H9 (cell line): ENCODE data around the gene KAZALD1. TPM values are rescaled to one million over a fixed set of nuclear protein-coding genes. Genes with fewer than 3 reads are reported as not detected.

ENCODE experiments used
- DNase-seq: peaks from one replicate; pipeline ENCODE4 v3.0.0-alpha.2; 2017
- H2AFZ ChIP-seq: one replicate; pipeline ENCODE4 v1.6.1; 2013; ENCODE audit warnings: mild to moderate bottlenecking, low read length, control low read depth, moderate library complexity
- H2AK5ac ChIP-seq: 2 replicates; pipeline ENCODE4 v1.6.1; 2013; ENCODE audit warnings: low read length, control low read depth, mixed read lengths; ENCODE audit not compliant: insufficient read length
- H2BK120ac ChIP-seq: one replicate; pipeline ENCODE4 v1.6.1; 2013; ENCODE audit warnings: low read depth, mild to moderate bottlenecking, low read length, control low read depth, inconsistent platforms; ENCODE audit not compliant: poor library complexity, severe bottlenecking
- H2BK12ac ChIP-seq: 2 replicates; pipeline ENCODE4 v1.6.1; 2013; ENCODE audit warnings: low read length, control low read depth, mixed read lengths, low read depth; ENCODE audit not compliant: insufficient read length
- H2BK15ac ChIP-seq: 2 replicates; pipeline ENCODE4 v1.6.1; 2013; ENCODE audit warnings: low read depth, low read length, control low read depth
- H2BK20ac ChIP-seq: one replicate; pipeline ENCODE4 v1.6.1; 2013; ENCODE audit warnings: low read depth, mild to moderate bottlenecking, low read length, control low read depth, inconsistent platforms; ENCODE audit not compliant: poor library complexity, severe bottlenecking
- H2BK5ac ChIP-seq: 2 replicates; pipeline ENCODE4 v1.6.1; 2013; ENCODE audit warnings: low read length, control low read depth, mixed read lengths; ENCODE audit not compliant: insufficient read length
- H3K14ac ChIP-seq: 2 replicates; pipeline ENCODE4 v1.6.1; 2013; ENCODE audit warnings: low read length, control low read depth; ENCODE audit not compliant: insufficient read depth
- H3K18ac ChIP-seq: 2 replicates; pipeline ENCODE4 v1.6.1; 2013; ENCODE audit warnings: low read depth, mild to moderate bottlenecking, mixed read lengths, low read length, control low read depth; ENCODE audit not compliant: insufficient read length
- H3K23ac ChIP-seq: 2 replicates; pipeline ENCODE4 v1.6.1; 2013; ENCODE audit warnings: low read length, control low read depth, mixed read lengths, low read depth; ENCODE audit not compliant: insufficient read length
- H3K23me2 ChIP-seq: 2 replicates; pipeline ENCODE4 v1.6.1; 2013; ENCODE audit warnings: low read depth, mild to moderate bottlenecking, mixed read lengths, low read length, control low read depth; ENCODE audit not compliant: insufficient read length, poor library complexity, severe bottlenecking
- H3K27ac ChIP-seq: 2 replicates; pipeline ENCODE4 v1.5.1; 2013; ENCODE audit warnings: low read length, control low read depth, mixed read lengths, low read depth; ENCODE audit not compliant: insufficient read length
- H3K27me3 ChIP-seq: 2 replicates; pipeline ENCODE4 v1.6.1; 2013; ENCODE audit warnings: low read length, control low read depth, inconsistent platforms; ENCODE audit not compliant: insufficient read depth
- H3K4ac ChIP-seq: 2 replicates; pipeline ENCODE4 v1.6.1; 2013; ENCODE audit warnings: low read depth, mild to moderate bottlenecking, control low read depth, inconsistent platforms, low read length, moderate library complexity
- H3K4me1 ChIP-seq: 2 replicates; pipeline ENCODE4 v1.6.1; 2013; ENCODE audit warnings: low read length, control low read depth, inconsistent platforms; ENCODE audit not compliant: insufficient read depth
- H3K4me2 ChIP-seq: 2 replicates; pipeline ENCODE4 v1.6.1; 2013; ENCODE audit warnings: low read length, control low read depth, mixed read lengths; ENCODE audit not compliant: insufficient read length, insufficient read depth
- H3K56ac ChIP-seq: 2 replicates; pipeline ENCODE4 v1.6.1; 2013; ENCODE audit warnings: low read depth, mild to moderate bottlenecking, mixed read lengths, low read length, control low read depth; ENCODE audit not compliant: insufficient read length
- H3K79me1 ChIP-seq: 2 replicates; pipeline ENCODE4 v1.6.1; 2013; ENCODE audit warnings: low read depth, mild to moderate bottlenecking, moderate library complexity, low read length, control low read depth, inconsistent platforms; ENCODE audit not compliant: insufficient read depth, poor library complexity, severe bottlenecking
- H3K79me2 ChIP-seq: 2 replicates; pipeline ENCODE4 v1.6.1; 2013; ENCODE audit warnings: low read length, control low read depth, inconsistent platforms; ENCODE audit not compliant: insufficient read depth
- H3K9ac ChIP-seq: 2 replicates; pipeline ENCODE4 v1.6.1; 2013; ENCODE audit warnings: low read length, control low read depth, mixed read lengths; ENCODE audit not compliant: insufficient read length; ENCODE audit errors: extremely low read depth
- H3K9me3 ChIP-seq: one replicate; pipeline ENCODE4 v1.6.1; 2013; ENCODE audit warnings: low read depth, low read length, inconsistent platforms; ENCODE audit not compliant: control insufficient read depth
- H3T11ph ChIP-seq: one replicate; pipeline ENCODE4 v1.6.1; 2013; ENCODE audit warnings: mild to moderate bottlenecking, low read length, control low read depth, inconsistent platforms
- H4K20me1 ChIP-seq: one replicate; pipeline ENCODE4 v1.6.1; 2013; ENCODE audit not compliant: control insufficient read depth, insufficient read length, insufficient read depth
- H4K5ac ChIP-seq: 2 replicates; pipeline ENCODE4 v1.6.1; 2013; ENCODE audit warnings: low read depth, mild to moderate bottlenecking, mixed read lengths, low read length, control low read depth; ENCODE audit not compliant: insufficient read length
- H4K8ac ChIP-seq: replicated peaks from 2 replicates; pipeline ENCODE4 v1.6.1; 2013; ENCODE audit warnings: low read length, control low read depth, mixed read lengths, low read depth; ENCODE audit not compliant: insufficient read length
- H4K91ac ChIP-seq: 2 replicates; pipeline ENCODE4 v1.6.1; 2013; ENCODE audit warnings: low read depth, mild to moderate bottlenecking, moderate library complexity, mixed read lengths, low read length, control low read depth; ENCODE audit not compliant: insufficient read length
- H3K27ac Mint-ChIP-seq, 3 experiments: 2 replicates in 2 of 3; 3 replicates in 1 of 3; pipeline ENCODE4 v1.8.0; 2020 to 2021; ENCODE audit warnings: mixed read lengths in 3 of 3, mild to moderate bottlenecking in 1 of 3, moderate library complexity in 1 of 3
- H3K27me3 Mint-ChIP-seq: 2 replicates; pipeline ENCODE4 v1.8.0; 2021; ENCODE audit warnings: low read depth, mild to moderate bottlenecking, moderate library complexity, mixed read lengths
- H3K36me3 Mint-ChIP-seq, 3 experiments: 2 replicates in 2 of 3; 3 replicates in 1 of 3; pipeline ENCODE4 v1.8.0; 2020 to 2021; ENCODE audit warnings: low read depth in 3 of 3, mixed read lengths in 3 of 3; ENCODE audit not compliant: insufficient read depth in 1 of 3
- H3K4me1 Mint-ChIP-seq, 2 experiments: 2 replicates each; pipeline ENCODE4 v1.8.0; 2020; ENCODE audit warnings: mixed read lengths in 2 of 2
- H3K4me3 Mint-ChIP-seq, 2 experiments: 2 replicates in 1 of 2; 3 replicates in 1 of 2; pipeline ENCODE4 v1.8.0; 2020 to 2021; ENCODE audit warnings: mild to moderate bottlenecking in 2 of 2, mixed read lengths in 2 of 2, moderate library complexity in 1 of 2
- H3K9me3 Mint-ChIP-seq, 2 experiments: 2 replicates in 1 of 2; 3 replicates in 1 of 2; pipeline ENCODE4 v1.8.0; 2020; ENCODE audit warnings: mild to moderate bottlenecking in 2 of 2, mixed read lengths in 2 of 2, moderate library complexity in 1 of 2
- WGBS: extraction: QIAGEN DNeasy Blood & Tissue Kit; methylation state at CpG from one replicate; pipeline ENCODE4 v1.1.7; 2013; ENCODE audit warnings: missing lambda C conversion rate, low lambda C conversion rate, mixed read lengths; ENCODE audit not compliant: insufficient read length; ENCODE audit errors: extremely low coverage; 5-methylcytosine and 5-hydroxymethylcytosine counted together
- total RNA-seq: library from RNA; stranded (reverse); gene quantifications from 2 replicates; pipeline ENCODE4 v1.2.1, GENCODE V29; 2021
- TF ChIP-seq, protein P1 (sequence below): fragments of 200-600 bp; sonication (generic); conservative IDR thresholded peaks from 3 replicates; pipeline ENCODE4 v1.8.0; 2021; ENCODE audit warnings: antibody characterized with exemption, mild to moderate bottlenecking

KAZALD1 gene
- total RNA-seq, 1 experiment from 2014 or later: 2.9 TPM

- H3K23ac ChIP-seq: no peak overlapping the region
- no peak overlapping the region for H2BK20ac ChIP-seq
- no peak overlapping the region for H3K14ac ChIP-seq
- H2BK120ac ChIP-seq: no peak overlapping the region
- no peak overlapping the region for H3K9ac ChIP-seq
- H3K9me3 Mint-ChIP-seq: no peaks in the 10 kb centered on the region
- H2BK15ac ChIP-seq: no peak overlapping the region
- H2AFZ ChIP-seq: no peak overlapping the region
- no peak overlapping the region for H2AK5ac ChIP-seq
- no peak overlapping the region for H4K5ac ChIP-seq
- no peaks in the 10 kb centered on the region for H3K79me2 ChIP-seq
- H3K27me3 ChIP-seq: no peaks in the 10 kb centered on the region; the same call in 1 of the 2 replicates
- H3T11ph ChIP-seq: no peak overlapping the region
- no peaks in the 10 kb centered on the region for H3K23me2 ChIP-seq
- TF ChIP-seq, protein P1, sequence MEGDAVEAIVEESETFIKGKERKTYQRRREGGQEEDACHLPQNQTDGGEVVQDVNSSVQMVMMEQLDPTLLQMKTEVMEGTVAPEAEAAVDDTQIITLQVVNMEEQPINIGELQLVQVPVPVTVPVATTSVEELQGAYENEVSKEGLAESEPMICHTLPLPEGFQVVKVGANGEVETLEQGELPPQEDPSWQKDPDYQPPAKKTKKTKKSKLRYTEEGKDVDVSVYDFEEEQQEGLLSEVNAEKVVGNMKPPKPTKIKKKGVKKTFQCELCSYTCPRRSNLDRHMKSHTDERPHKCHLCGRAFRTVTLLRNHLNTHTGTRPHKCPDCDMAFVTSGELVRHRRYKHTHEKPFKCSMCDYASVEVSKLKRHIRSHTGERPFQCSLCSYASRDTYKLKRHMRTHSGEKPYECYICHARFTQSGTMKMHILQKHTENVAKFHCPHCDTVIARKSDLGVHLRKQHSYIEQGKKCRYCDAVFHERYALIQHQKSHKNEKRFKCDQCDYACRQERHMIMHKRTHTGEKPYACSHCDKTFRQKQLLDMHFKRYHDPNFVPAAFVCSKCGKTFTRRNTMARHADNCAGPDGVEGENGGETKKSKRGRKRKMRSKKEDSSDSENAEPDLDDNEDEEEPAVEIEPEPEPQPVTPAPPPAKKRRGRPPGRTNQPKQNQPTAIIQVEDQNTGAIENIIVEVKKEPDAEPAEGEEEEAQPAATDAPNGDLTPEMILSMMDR: no peak
- WGBS: no CpG with 5 or more reads among the region's 6 CpGs
- no peak overlapping the region for H3K18ac ChIP-seq
- H3K4me1 Mint-ChIP-seq: no peaks in the 10 kb centered on the region
- no peak overlapping the region for H3K27ac ChIP-seq
- no peak overlapping the region for H3K4me3 Mint-ChIP-seq
- H3K9me3 ChIP-seq: no peaks in the 10 kb centered on the region
- H3K27me3 Mint-ChIP-seq: peaks cover 88% of the 10 kb centered on the region
- H4K20me1 ChIP-seq: no peaks in the 10 kb centered on the region
- no peaks in the 10 kb centered on the region for H3K36me3 Mint-ChIP-seq
- no peak for DNase-seq
- no peak overlapping the region for H2BK5ac ChIP-seq
- no peaks in the 10 kb centered on the region for H3K79me1 ChIP-seq
- H3K4me1 ChIP-seq: no peaks in the 10 kb centered on the region
- H4K91ac ChIP-seq: no peak overlapping the region
- no peak overlapping the region for H3K27ac Mint-ChIP-seq
- H2BK12ac ChIP-seq: no peak overlapping the region
- no peak overlapping the region for H3K56ac ChIP-seq
- H3K4me2 ChIP-seq: no peak overlapping the region
- no peak overlapping the region for H4K8ac ChIP-seq
- H3K4ac ChIP-seq: no peak overlapping the region
Measured at GRCh38 chr10:101085846-101086245, 24.1 kb downstream of the KAZALD1 start.
